ENCODE data around the gene RBM33. TPM values are rescaled to one million over a fixed set of nuclear protein-coding genes. Genes with fewer than 3 reads are reported as not detected.

RBM33 gene
- total RNA-seq, 1 donor from 2014 or later, result 79.4 TPM

DNA sequence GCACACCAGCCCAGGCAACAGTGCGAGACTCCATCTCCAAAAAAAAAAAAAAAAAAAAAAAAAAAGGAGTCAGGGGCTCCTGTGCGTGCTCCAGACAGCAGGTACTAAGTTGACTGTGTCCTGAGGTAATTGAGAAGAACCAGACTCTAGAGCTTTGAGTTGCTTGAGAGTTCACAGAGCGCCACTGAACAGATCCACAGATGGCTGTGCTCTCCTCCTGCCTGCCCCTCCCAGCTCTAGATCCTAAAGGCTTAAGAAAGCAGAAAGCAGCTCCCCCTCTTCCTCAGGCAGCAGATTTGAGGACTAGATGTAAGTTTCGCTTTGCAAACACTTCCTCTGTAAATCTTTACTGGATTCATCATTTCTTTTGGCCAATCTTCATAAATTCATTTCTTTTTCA is 129.1 kb downstream of the RBM33 start:
- no peak overlapping the region for H3K27ac Mint-ChIP-seq

DNA sequence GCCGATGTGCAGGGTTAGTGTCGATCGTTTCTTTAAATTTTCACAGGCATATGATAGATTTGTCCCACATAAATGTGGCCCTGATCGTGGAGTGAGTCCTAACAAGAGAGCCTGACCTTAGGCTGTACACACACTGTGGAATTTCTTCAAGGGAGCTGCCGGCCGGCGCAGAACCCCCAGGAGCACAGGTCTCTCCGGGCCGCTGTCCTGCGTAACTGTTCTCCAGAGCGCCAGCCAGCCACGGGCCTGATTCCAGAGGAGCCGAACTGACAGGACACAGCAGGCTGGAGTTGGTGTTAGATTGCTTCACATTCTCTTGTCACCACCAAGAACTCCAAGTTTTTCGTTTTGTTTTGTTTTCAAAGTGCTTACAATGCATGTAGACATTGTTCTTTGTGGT is 130.5 kb downstream of the RBM33 start:
- TF ChIP-seq, protein P1, sequence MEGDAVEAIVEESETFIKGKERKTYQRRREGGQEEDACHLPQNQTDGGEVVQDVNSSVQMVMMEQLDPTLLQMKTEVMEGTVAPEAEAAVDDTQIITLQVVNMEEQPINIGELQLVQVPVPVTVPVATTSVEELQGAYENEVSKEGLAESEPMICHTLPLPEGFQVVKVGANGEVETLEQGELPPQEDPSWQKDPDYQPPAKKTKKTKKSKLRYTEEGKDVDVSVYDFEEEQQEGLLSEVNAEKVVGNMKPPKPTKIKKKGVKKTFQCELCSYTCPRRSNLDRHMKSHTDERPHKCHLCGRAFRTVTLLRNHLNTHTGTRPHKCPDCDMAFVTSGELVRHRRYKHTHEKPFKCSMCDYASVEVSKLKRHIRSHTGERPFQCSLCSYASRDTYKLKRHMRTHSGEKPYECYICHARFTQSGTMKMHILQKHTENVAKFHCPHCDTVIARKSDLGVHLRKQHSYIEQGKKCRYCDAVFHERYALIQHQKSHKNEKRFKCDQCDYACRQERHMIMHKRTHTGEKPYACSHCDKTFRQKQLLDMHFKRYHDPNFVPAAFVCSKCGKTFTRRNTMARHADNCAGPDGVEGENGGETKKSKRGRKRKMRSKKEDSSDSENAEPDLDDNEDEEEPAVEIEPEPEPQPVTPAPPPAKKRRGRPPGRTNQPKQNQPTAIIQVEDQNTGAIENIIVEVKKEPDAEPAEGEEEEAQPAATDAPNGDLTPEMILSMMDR (IDR thresholded peaks at IDR 0.05; ENCODE audit: unreplicated experiment), result no peak
- no peak overlapping the region for H3K4me3 Mint-ChIP-seq (ENCODE audit: low read depth)
- H3K27ac Mint-ChIP-seq, result no peak overlapping the region
- peaks cover 16% of the 10 kb centered on the region for H3K4me1 Mint-ChIP-seq (ENCODE audit: low read depth)
- H3K9me3 Mint-ChIP-seq (ENCODE audit: low read depth), result no peaks in the 10 kb centered on the region
- DNase-seq (ENCODE audit: low spot score, unreplicated experiment), result no peak
- peaks cover 34% of the 10 kb centered on the region for H3K36me3 Mint-ChIP-seq (ENCODE audit: insufficient read depth)
- no peaks in the 10 kb centered on the region for H3K27me3 Mint-ChIP-seq

More for the DNA sequence above, 129.1 kb downstream of the RBM33 start:
- no peak overlapping the region for H3K4me3 Mint-ChIP-seq (ENCODE audit: low read depth)
- no peak for DNase-seq (ENCODE audit: low spot score, unreplicated experiment)
- H3K36me3 Mint-ChIP-seq (ENCODE audit: insufficient read depth), result peaks cover 34% of the 10 kb centered on the region
- no peaks in the 10 kb centered on the region for H3K27me3 Mint-ChIP-seq
- TF ChIP-seq, protein P1 (IDR thresholded peaks at IDR 0.05; ENCODE audit: unreplicated experiment), result no peak
- no peaks in the 10 kb centered on the region for H3K9me3 Mint-ChIP-seq (ENCODE audit: low read depth)
- H3K4me1 Mint-ChIP-seq (ENCODE audit: low read depth), result peaks cover 14% of the 10 kb centered on the region

DNA sequence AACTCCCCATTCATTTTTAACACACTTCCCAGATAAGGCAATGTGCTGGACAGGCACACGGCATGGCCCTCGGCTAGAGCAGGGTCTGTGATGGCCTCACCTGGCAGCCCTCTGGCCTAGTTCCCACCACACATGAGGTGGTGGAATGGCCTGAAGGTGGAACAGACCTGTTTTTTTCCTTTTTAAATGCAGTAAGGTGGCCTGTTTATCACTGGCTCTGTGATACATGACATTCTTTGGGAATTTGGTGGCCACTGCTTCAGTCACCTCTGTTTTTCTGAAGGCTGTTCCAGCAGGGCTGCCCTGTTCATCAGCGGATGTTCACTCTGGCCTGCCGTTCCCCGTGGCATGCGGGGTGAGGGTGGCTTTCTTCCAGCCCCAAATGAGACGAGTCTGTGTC is 131.2 kb downstream of the RBM33 start:
- H3K9me3 Mint-ChIP-seq (ENCODE audit: low read depth), result no peaks in the 10 kb centered on the region
- TF ChIP-seq, protein P1 (IDR thresholded peaks at IDR 0.05; ENCODE audit: unreplicated experiment), result no peak
- H3K27me3 Mint-ChIP-seq, result no peaks in the 10 kb centered on the region
- H3K27ac Mint-ChIP-seq, result no peak overlapping the region
- peaks cover 16% of the 10 kb centered on the region for H3K4me1 Mint-ChIP-seq (ENCODE audit: low read depth)
- no peak overlapping the region for H3K4me3 Mint-ChIP-seq (ENCODE audit: low read depth)
- peaks cover 36% of the 10 kb centered on the region for H3K36me3 Mint-ChIP-seq (ENCODE audit: insufficient read depth)
- no peak for DNase-seq (ENCODE audit: low spot score, unreplicated experiment)

DNA sequence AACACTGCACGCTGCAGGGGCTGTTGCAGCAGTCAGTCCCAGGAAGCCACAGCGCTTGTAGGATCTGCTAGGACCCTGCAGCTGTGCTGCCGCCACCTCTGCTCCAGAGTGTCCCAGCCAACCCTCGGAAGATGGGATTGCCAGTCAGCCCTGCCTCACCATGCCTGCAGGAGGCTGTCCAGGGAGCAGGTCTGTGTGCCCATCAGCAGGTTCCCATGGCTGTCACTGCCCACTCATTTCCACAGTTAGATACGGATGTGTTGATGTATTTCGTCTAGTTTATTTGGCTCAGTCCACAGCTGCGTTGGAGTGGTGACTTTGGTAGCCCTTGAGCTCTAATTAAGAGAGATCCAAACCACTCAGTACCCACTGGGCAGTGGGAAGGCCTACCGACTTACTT is 132.1 kb downstream of the RBM33 start:
- TF ChIP-seq, protein P1 (IDR thresholded peaks at IDR 0.05; ENCODE audit: unreplicated experiment), result no peak
- Mint-ChIP-seq H3K36me3 (ENCODE audit: insufficient read depth) (peaks cover 42% of the 10 kb centered on the region), H3K4me1 (ENCODE audit: low read depth) (peaks cover 16% of the 10 kb centered on the region), H3K4me3 (ENCODE audit: low read depth) (no peak overlapping the region), H3K27ac (no peak overlapping the region), H3K27me3 (no peaks in the 10 kb centered on the region), H3K9me3 (ENCODE audit: low read depth) (no peaks in the 10 kb centered on the region)
- no peak for DNase-seq (ENCODE audit: low spot score, unreplicated experiment)

DNA sequence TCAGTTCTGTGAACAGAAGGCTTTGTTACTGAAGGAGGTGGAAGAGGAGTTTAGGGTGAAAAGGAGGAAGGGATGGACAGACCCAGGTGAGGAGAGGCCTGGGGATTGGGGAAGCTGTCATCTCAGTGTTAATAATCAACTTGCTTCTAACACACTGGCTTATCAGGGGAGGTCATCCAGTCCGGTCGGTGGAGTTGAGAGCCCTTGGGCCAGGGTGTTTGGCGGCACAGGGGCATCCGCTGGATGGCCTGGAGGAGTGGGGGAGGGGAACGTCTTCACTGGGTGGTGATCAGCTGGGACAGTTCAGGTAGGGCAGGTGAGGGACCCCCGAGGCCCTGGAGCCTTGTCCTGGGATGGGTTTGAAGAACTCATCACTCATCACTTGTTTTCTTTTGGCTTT is 133.9 kb downstream of the RBM33 start:
- TF ChIP-seq, protein P1 (IDR thresholded peaks at IDR 0.05; ENCODE audit: unreplicated experiment), result no peak
- Mint-ChIP-seq H3K4me1 (ENCODE audit: low read depth) (peaks cover 16% of the 10 kb centered on the region), H3K4me3 (ENCODE audit: low read depth) (no peak overlapping the region), H3K27me3 (no peaks in the 10 kb centered on the region), H3K9me3 (ENCODE audit: low read depth) (no peaks in the 10 kb centered on the region), H3K36me3 (ENCODE audit: insufficient read depth) (peaks cover 42% of the 10 kb centered on the region), H3K27ac (no peak overlapping the region)
- no peak for DNase-seq (ENCODE audit: low spot score, unreplicated experiment)
